Caco-2 (cell line): ENCODE measurements around the gene DOCK4. TPM values are rescaled to one million over a fixed set of nuclear protein-coding genes. Genes with fewer than 3 reads are reported as not detected.
A peak's percentile ranks its signal among the peaks of the same experiment; 100 is the strongest.

Experiments used
- BruUV-seq: library from RNA; stranded (reverse); fragments of 400-500 nt; replicated peaks from 2 replicates; lab custom pipeline; 2021; lab: Mats Ljungman, UMichigan
- CTCF ChIA-PET: fragments of 300-600 bp; sonication (Branson Sonifier 250); formaldehyde crosslinking; loops from one replicate; lab custom pipeline; 2022; ENCODE audit warnings: antibody characterized with exemption; lab: Charles Lee
- POLR2A ChIA-PET: fragments of 300-600 bp; sonication (Branson Sonifier 250); formaldehyde crosslinking; loops from one replicate; lab custom pipeline; 2022; ENCODE audit warnings: antibody characterized with exemption; lab: Charles Lee
- DNase-seq, 2 experiments: peaks; one replicate each; pipeline versions ENCODE4 v3.0.0 to v3.0.0-alpha.2; 2020 to 2022
- H3K27me3 ChIP-seq: replicated peaks from 2 replicates; pipeline ENCODE4 v1.6.0; 2011; ENCODE audit warnings: low read length; ENCODE audit not compliant: control insufficient read depth, insufficient read depth
- H3K36me3 ChIP-seq: 2 replicates; pipeline ENCODE4 v1.5.1; 2011; ENCODE audit warnings: low read length; ENCODE audit not compliant: control insufficient read depth, insufficient read depth
- H3K4me1 ChIP-seq: fragments of 250-450 bp; sonication (Bioruptor Pico); 2 replicates; pipeline ENCODE4 v1.5.1; 2020; ENCODE audit warnings: mild to moderate bottlenecking
- H3K4me3 ChIP-seq: 2 replicates; pipeline ENCODE4 v1.5.1; 2011; ENCODE audit warnings: low read depth, mild to moderate bottlenecking, control low read depth, low read length
- H3K9me3 ChIP-seq: fragments of 250-450 bp; sonication (Bioruptor Pico); 2 replicates; pipeline ENCODE4 v1.5.1; 2020; ENCODE audit warnings: mild to moderate bottlenecking, moderate library complexity
- H3K27ac Mint-ChIP-seq: one replicate; pipeline ENCODE4 v1.8.0; 2022; ENCODE audit warnings: mixed read lengths; ENCODE audit not compliant: unreplicated experiment
- H3K27me3 Mint-ChIP-seq: one replicate; pipeline ENCODE4 v1.8.0; 2022; ENCODE audit warnings: mixed read lengths; ENCODE audit not compliant: insufficient read depth, unreplicated experiment
- H3K36me3 Mint-ChIP-seq: one replicate; pipeline ENCODE4 v1.8.0; 2022; ENCODE audit warnings: mild to moderate bottlenecking, mixed read lengths; ENCODE audit not compliant: insufficient read depth, unreplicated experiment
- H3K4me1 Mint-ChIP-seq: one replicate; pipeline ENCODE4 v1.8.0; 2022; ENCODE audit warnings: low read depth, mixed read lengths; ENCODE audit not compliant: unreplicated experiment
- H3K4me3 Mint-ChIP-seq: one replicate; pipeline ENCODE4 v1.8.0; 2022; ENCODE audit warnings: mild to moderate bottlenecking, moderate library complexity, mixed read lengths; ENCODE audit not compliant: unreplicated experiment
- H3K9me3 Mint-ChIP-seq: one replicate; pipeline ENCODE4 v1.8.0; 2022; ENCODE audit warnings: mixed read lengths; ENCODE audit not compliant: unreplicated experiment
- CTCF ChIP-seq, 2 experiments: fragments of 200-600 bp in 1 of 2; IDR thresholded peaks; 1 replicate in 1 of 2; 2 replicates in 1 of 2; pipeline versions ENCODE4 v1.5.1 to v1.8.0; 2011 to 2022; ENCODE audit warnings: antibody characterized with exemption in 1 of 2, control low read depth in 1 of 2, inconsistent platforms in 1 of 2, low read depth in 1 of 2, low read length in 1 of 2, mild to moderate bottlenecking in 1 of 2, moderate library complexity in 1 of 2; ENCODE audit not compliant: insufficient read depth in 1 of 2, severe bottlenecking in 1 of 2, unreplicated experiment in 1 of 2
- intact Hi-C: fragments of 100-400 bp; cut with micrococcal nuclease; formaldehyde crosslinking; loops from one replicate; pipeline ENCODE4 v1.10.0; 2022; ENCODE audit not compliant: unreplicated experiment
- total RNA-seq: library from RNA; stranded (reverse); gene quantifications from 2 replicates; pipeline ENCODE4 v1.2.3, GENCODE V29; 2022

Gene DOCK4
- total RNA-seq, 1 experiment from 2014 or later: 2.0 TPM

DNA sequence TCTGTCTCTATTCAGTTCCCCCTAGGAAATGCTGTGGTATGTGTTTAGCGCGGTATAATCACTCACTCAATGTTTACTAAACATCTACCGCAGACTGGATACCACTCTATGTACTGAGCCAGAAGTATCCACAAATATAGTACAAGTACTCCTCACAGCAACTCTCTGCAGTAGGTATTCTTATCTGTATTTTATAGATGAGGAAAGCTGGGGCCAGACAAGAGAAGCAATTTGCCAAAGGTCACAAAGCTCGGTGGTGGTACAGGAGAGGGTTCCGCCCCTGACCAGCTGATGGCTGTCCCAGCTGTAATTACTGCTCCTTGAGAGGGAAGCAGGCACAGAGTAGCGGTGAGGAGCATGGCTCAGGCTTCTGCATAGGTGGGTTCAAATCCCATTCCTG lies 184.1 kb downstream of the DOCK4 start:
- no peaks in the 10 kb centered on the region for H3K9me3 ChIP-seq
- TF ChIP-seq CTCF (IDR thresholded peaks at IDR 0.05; ENCODE audit: insufficient read depth in 1 of 2, low read depth in 1 of 2, low read length in 1 of 2, severe bottlenecking in 1 of 2, unreplicated experiment in 1 of 2): no peak
- DNase-seq: peak in 1 of 2 experiments; percentile 8
- Mint-ChIP-seq H3K27ac (no peak overlapping the region), H3K4me1 (no peaks in the 10 kb centered on the region), H3K4me3 (no peak overlapping the region), H3K27me3 (no peaks in the 10 kb centered on the region), H3K9me3 (no peaks in the 10 kb centered on the region), H3K36me3 (no peaks in the 10 kb centered on the region)
- H3K36me3 ChIP-seq: no peaks in the 10 kb centered on the region
- BruUV-seq: no TSS peak
- peaks cover 4% of the 10 kb centered on the region; the same call in 1 of the 2 replicates for H3K4me1 ChIP-seq
- intact Hi-C loops: no loop called here
- POLR2A ChIA-PET: no interaction called here
- H3K27me3 ChIP-seq: no peaks in the 10 kb centered on the region
- no peak overlapping the region for H3K4me3 ChIP-seq
- CTCF ChIA-PET: no interaction called here

GRCh38 chr7:112021379-112022044 lies 184.7 kb downstream of the DOCK4 start:
- Mint-ChIP-seq H3K27me3 (no peaks in the 10 kb centered on the region), H3K4me1 (no peaks in the 10 kb centered on the region), H3K27ac (no peak overlapping the region), H3K4me3 (no peak overlapping the region), H3K36me3 (no peaks in the 10 kb centered on the region), H3K9me3 (no peaks in the 10 kb centered on the region)
- Histone ChIP-seq H3K36me3 (no peaks in the 10 kb centered on the region), H3K4me3 (no peak overlapping the region), H3K27me3 (no peaks in the 10 kb centered on the region), H3K9me3 (no peaks in the 10 kb centered on the region), H3K4me1 (peaks cover 4% of the 10 kb centered on the region; the same call in 1 of the 2 replicates)
- intact Hi-C loops: no loop called here
- no peak for TF ChIP-seq CTCF (IDR thresholded peaks at IDR 0.05; ENCODE audit: insufficient read depth in 1 of 2, low read depth in 1 of 2, low read length in 1 of 2, severe bottlenecking in 1 of 2, unreplicated experiment in 1 of 2)
- BruUV-seq: no TSS peak
- DNase-seq: no peak
- ChIA-PET CTCF (no interaction called here), POLR2A (no interaction called here)

DNA sequence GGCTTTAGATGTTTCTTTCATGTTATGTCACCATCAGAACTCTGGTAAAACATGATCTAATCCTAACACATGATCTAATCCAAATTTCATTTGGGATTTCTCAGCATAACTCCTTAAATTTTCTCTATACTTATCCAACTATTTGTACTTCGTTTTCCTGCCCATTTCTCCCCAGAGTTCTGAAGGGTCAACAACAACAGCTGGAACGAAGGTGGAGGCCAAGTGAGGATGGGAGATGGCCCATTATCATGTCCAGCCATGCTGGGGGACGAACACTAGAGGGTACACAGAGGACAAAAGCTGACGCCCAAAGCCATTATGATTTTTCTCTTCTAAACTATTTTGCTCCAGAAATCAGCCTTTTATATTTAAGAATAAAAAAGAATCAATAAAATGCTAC lies 185.4 kb downstream of the DOCK4 start:
- no peak for DNase-seq
- Histone ChIP-seq H3K36me3 (no peaks in the 10 kb centered on the region), H3K9me3 (no peaks in the 10 kb centered on the region), H3K4me1 (peaks cover 4% of the 10 kb centered on the region; the same call in 1 of the 2 replicates), H3K27me3 (no peaks in the 10 kb centered on the region), H3K4me3 (no peak overlapping the region)
- no peaks in the 10 kb centered on the region for H3K9me3 Mint-ChIP-seq
- H3K27me3 Mint-ChIP-seq: no peaks in the 10 kb centered on the region
- ChIA-PET POLR2A (no interaction called here), CTCF (no interaction called here)
- H3K4me3 Mint-ChIP-seq: no peak overlapping the region
- H3K27ac Mint-ChIP-seq: no peak overlapping the region
- no peak for TF ChIP-seq CTCF (IDR thresholded peaks at IDR 0.05; ENCODE audit: insufficient read depth in 1 of 2, low read depth in 1 of 2, low read length in 1 of 2, severe bottlenecking in 1 of 2, unreplicated experiment in 1 of 2)
- no TSS peak for BruUV-seq
- intact Hi-C loops: no loop called here
- no peaks in the 10 kb centered on the region for H3K4me1 Mint-ChIP-seq
- H3K36me3 Mint-ChIP-seq: no peaks in the 10 kb centered on the region
